ENCODE results near the gene PTTG1IP.
A peak's percentile ranks its signal among the peaks of the same experiment; 100 is the strongest.

The PTTG1IP gene

DNA sequence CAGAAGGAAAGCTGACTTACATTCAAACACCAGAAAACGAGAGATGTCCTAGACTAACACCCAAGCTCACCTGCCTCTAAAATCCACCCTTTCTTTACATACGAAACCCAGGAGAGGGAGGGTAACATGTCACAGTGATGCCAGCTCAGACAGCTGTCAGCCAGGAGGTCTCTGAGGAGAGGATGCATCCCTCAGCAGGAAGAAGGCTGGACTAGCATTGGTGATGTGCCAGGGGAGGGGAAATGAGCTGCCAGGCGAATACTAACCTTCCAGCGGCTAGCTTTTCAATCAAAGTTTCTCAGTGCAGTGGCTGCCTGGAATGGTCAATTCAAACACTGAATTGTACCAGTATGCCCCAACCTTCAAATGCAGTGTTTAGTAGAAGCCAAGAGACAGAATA is 68.3 kb downstream of the PTTG1IP start:
- no peak for TF ChIP-seq CTCF (IDR thresholded peaks at IDR 0.05; ENCODE audit: extremely low read depth, missing control alignments)
- DNase-seq (ENCODE audit: low spot score) = no peak

DNA sequence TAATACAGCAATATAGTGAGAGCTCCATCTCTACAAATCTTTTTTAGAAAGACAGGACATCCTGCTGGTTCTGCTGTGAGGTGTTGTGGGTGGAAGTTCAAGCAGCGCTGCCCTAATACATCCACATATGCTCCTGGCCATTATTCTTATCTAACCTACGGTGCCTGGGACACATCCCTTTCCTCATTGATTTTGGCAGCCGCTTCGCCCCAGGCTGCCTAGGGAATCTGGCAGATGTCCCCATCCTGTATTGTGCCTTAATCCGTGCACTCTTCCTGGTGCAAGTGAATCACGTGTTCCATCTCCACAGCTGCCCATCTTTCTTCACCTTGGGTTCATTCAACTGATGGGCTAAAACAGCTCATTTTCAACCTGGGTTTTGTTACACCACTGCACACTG is 68.7 kb downstream of the PTTG1IP start:
- no peak for TF ChIP-seq CTCF (IDR thresholded peaks at IDR 0.05; ENCODE audit: extremely low read depth, missing control alignments)
- no peak for DNase-seq (ENCODE audit: low spot score)

DNA sequence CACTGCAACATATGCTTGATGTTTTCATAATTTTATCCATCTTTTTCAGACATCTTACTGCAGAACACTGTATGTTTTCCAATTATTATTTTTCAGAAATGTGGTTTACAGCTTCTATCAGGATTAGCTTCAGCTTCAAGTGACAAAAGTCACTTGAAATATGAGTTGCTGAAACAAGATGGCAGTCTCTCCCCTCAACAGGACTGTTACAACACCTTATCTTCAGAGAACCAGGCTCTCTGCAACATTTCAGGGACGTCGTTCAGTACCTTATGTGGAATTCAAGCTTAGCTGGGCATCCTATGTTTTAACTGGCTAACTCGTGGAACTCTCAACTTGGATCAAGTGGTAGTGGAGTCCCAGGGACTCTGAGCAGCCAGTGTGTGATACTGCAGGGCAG is 69.8 kb downstream of the PTTG1IP start:
- no peak for DNase-seq (ENCODE audit: low spot score)
- no peak for TF ChIP-seq CTCF (IDR thresholded peaks at IDR 0.05; ENCODE audit: extremely low read depth, missing control alignments)

- TF ChIP-seq CTCF (IDR thresholded peaks at IDR 0.05; ENCODE audit: extremely low read depth, missing control alignments) = no peak
- peak; percentile 38 for DNase-seq (ENCODE audit: low spot score)
Measured at GRCh38 chr21:44802396-44803153, 70.9 kb downstream of the PTTG1IP start.

- peak; percentile 98 for DNase-seq (ENCODE audit: low spot score)
- no peak for TF ChIP-seq CTCF (IDR thresholded peaks at IDR 0.05; ENCODE audit: extremely low read depth, missing control alignments)
Measured at GRCh38 chr21:44801468-44802395, 71.8 kb downstream of the PTTG1IP start, which contains the start of gene UBE2G2. Gene UBE2G2 (minus strand): TSS chr21:44801820. CDS start chr21:44801748, 72 bp downstream.

GRCh38 chr21:44800971-44801467 is 72.5 kb downstream of the PTTG1IP start:
- peak; percentile 23 for TF ChIP-seq CTCF (IDR thresholded peaks at IDR 0.05; ENCODE audit: extremely low read depth, missing control alignments)
- DNase-seq (ENCODE audit: low spot score) = peak; percentile 83

GRCh38 chr21:44800103-44800502 is 73.4 kb downstream of the PTTG1IP start:
- DNase-seq (ENCODE audit: low spot score) = no peak
- no peak for TF ChIP-seq CTCF (IDR thresholded peaks at IDR 0.05; ENCODE audit: extremely low read depth, missing control alignments)

Data from GM20000 (cell line).